HEK293 (cell line): ENCODE measurements around the gene CFAP46.

Experiments
- CTCF ChIA-PET: fragments of 350-600 bp; formaldehyde crosslinking; extraction: SDS; loops from one replicate; lab custom pipeline; 2021; ENCODE audit warnings: antibody characterized with exemption; lab: Yijun Ruan, JAX
- POLR2A ChIA-PET: fragments of 300-600 bp; formaldehyde crosslinking; extraction: SDS; loops from one replicate; lab custom pipeline; 2020; ENCODE audit warnings: antibody characterized with exemption, inconsistent platforms; lab: Yijun Ruan, JAX
- H3K27ac ChIP-seq: fragments of 200-500 bp; sonication (Bioruptor generic); 2 replicates; pipeline ENCODE4 v1.5.1; 2014; ENCODE audit warnings: low read depth, low read length, control low read depth, inconsistent platforms; ENCODE audit errors: extremely low read depth
- H3K36me3 ChIP-seq, 2 experiments: fragments of 200-500 bp in 1 of 2; sonication (Bioruptor generic) in 1 of 2; 1 replicate in 1 of 2; 2 replicates in 1 of 2; pipeline ENCODE4 v1.5.1; 2014 to 2017; ENCODE audit warnings: inconsistent platforms in 2 of 2, low read length in 2 of 2; ENCODE audit not compliant: control insufficient read depth in 2 of 2, insufficient read depth in 1 of 2
- H3K4me1 ChIP-seq: fragments of 200-500 bp; sonication (Bioruptor generic); 2 replicates; pipeline ENCODE4 v1.5.1; 2014; ENCODE audit warnings: mild to moderate bottlenecking, low read length, inconsistent platforms; ENCODE audit not compliant: control insufficient read depth, insufficient read depth
- H3K4me3 ChIP-seq: 2 replicates; pipeline ENCODE4 v1.5.1; 2011; ENCODE audit warnings: low read depth, mild to moderate bottlenecking, control low read depth, low read length, moderate library complexity
- H3K9me3 ChIP-seq: fragments of 200-500 bp; sonication (Bioruptor generic); 2 replicates; pipeline ENCODE4 v1.5.1; 2014; ENCODE audit warnings: low read depth, low read length, inconsistent platforms; ENCODE audit not compliant: control insufficient read depth, insufficient read depth
- KLF10 ChIP-seq: fragments of 450-650 bp; IDR thresholded peaks from 2 replicates; pipeline ENCODE4 v1.5.1; 2018; ENCODE audit warnings: missing biosample characterization, mild to moderate bottlenecking, missing genetic modification characterization
- ZBTB1 ChIP-seq: fragments of 450-650 bp; formaldehyde crosslinking; IDR thresholded peaks from 2 replicates; pipeline ENCODE4 v1.5.1; 2016; ENCODE audit warnings: missing biosample characterization, missing genetic modification characterization
- ZNF169 ChIP-seq: fragments of 450-650 bp; formaldehyde crosslinking; IDR thresholded peaks from 2 replicates; pipeline ENCODE4 v1.5.1; 2016; ENCODE audit warnings: missing biosample characterization, missing genetic modification characterization
- ZNF214 ChIP-seq: fragments of 450-650 bp; formaldehyde crosslinking; IDR thresholded peaks from 2 replicates; pipeline ENCODE4 v1.5.1; 2017; ENCODE audit warnings: missing biosample characterization, mild to moderate bottlenecking, missing genetic modification characterization, borderline replicate concordance
- ZNF501 ChIP-seq: fragments of 450-650 bp; formaldehyde crosslinking; IDR thresholded peaks from 2 replicates; pipeline ENCODE4 v1.5.1; 2016; ENCODE audit warnings: missing biosample characterization, missing genetic modification characterization
- ZNF549 ChIP-seq: fragments of 450-650 bp; IDR thresholded peaks from 2 replicates; pipeline ENCODE4 v1.5.1; 2018; ENCODE audit warnings: missing biosample characterization, missing genetic modification characterization, mild to moderate bottlenecking, inconsistent platforms, moderate library complexity
- ZNF610 ChIP-seq: fragments of 450-650 bp; formaldehyde crosslinking; IDR thresholded peaks from 2 replicates; pipeline ENCODE4 v1.5.1; 2016; ENCODE audit warnings: missing biosample characterization, missing genetic modification characterization, borderline replicate concordance
- ZNF707 ChIP-seq: fragments of 450-650 bp; formaldehyde crosslinking; IDR thresholded peaks from 2 replicates; pipeline ENCODE4 v1.5.1; 2016; ENCODE audit warnings: missing biosample characterization, missing genetic modification characterization
- ZNF768 ChIP-seq: fragments of 450-650 bp; formaldehyde crosslinking; IDR thresholded peaks from 2 replicates; pipeline ENCODE4 v1.5.1; 2018; ENCODE audit warnings: missing biosample characterization, mild to moderate bottlenecking, missing genetic modification characterization
- TF ChIP-seq, protein P1 (sequence below): fragments of 450-650 bp; formaldehyde crosslinking; optimal IDR thresholded peaks from 2 replicates; pipeline ENCODE3; 2016; ENCODE audit warnings: missing biosample characterization, mild to moderate bottlenecking, missing genetic modification characterization
- TF ChIP-seq, protein P2 (sequence below): fragments of 450-650 bp; formaldehyde crosslinking; conservative IDR thresholded peaks from 2 replicates; pipeline ENCODE4 v1.5.1; 2016; ENCODE audit warnings: low read depth, missing biosample characterization, missing genetic modification characterization
- TF ChIP-seq, protein P3 (sequence below): fragments of 450-650 bp; formaldehyde crosslinking; IDR thresholded peaks from 2 replicates; pipeline ENCODE4; 2016; ENCODE audit warnings: missing biosample characterization, missing genetic modification characterization
- TF ChIP-seq, protein P4 (sequence below): fragments of 450-650 bp; formaldehyde crosslinking; IDR thresholded peaks from 2 replicates; pipeline ENCODE4 v1.5.1; 2017; ENCODE audit warnings: missing biosample characterization, missing genetic modification characterization
- TF ChIP-seq, protein P5 (sequence below): fragments of 450-650 bp; formaldehyde crosslinking; IDR thresholded peaks from 2 replicates; pipeline ENCODE4 v1.5.1; 2016; ENCODE audit warnings: missing biosample characterization, missing genetic modification characterization

CFAP46 gene

DNA sequence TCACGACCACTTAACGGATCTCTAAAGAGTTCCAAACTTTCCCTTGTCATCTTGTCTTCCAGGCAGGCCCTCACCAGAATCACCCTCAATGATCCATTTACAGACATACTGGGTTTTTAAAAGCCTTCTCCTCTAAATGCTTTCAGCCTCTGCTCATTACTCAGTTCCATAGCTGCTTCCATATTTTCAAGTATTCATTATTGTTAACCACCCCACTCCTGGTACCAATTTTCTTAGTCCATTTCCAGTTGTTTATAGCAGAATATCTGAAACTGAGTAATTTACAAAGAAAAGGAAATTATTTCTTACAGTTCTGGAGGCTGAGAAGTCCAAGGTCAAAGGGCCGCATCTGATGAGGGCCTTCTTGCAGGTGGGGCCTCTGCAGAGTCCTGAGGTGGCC is 100.0 kb downstream of the CFAP46 start:
- TF ChIP-seq ZNF707 = peak; percentile 97
- TF ChIP-seq ZNF768 (tag by site-specific recombination) = no peak
- TF ChIP-seq, protein P1, sequence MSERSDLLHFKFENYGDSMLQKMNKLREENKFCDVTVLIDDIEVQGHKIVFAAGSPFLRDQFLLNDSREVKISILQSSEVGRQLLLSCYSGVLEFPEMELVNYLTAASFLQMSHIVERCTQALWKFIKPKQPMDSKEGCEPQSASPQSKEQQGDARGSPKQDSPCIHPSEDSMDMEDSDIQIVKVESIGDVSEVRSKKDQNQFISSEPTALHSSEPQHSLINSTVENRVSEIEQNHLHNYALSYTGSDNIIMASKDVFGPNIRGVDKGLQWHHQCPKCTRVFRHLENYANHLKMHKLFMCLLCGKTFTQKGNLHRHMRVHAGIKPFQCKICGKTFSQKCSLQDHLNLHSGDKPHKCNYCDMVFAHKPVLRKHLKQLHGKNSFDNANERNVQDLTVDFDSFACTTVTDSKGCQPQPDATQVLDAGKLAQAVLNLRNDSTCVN (tag by site-specific recombination) = no peak
- CTCF ChIA-PET = no interaction called here
- H3K27ac ChIP-seq = no peak overlapping the region
- H3K36me3 ChIP-seq = no peaks in the 10 kb centered on the region
- H3K4me3 ChIP-seq = no peak overlapping the region
- POLR2A ChIA-PET = no interaction called here
- H3K4me1 ChIP-seq = no peaks in the 10 kb centered on the region
- H3K9me3 ChIP-seq = no peaks in the 10 kb centered on the region

DNA sequence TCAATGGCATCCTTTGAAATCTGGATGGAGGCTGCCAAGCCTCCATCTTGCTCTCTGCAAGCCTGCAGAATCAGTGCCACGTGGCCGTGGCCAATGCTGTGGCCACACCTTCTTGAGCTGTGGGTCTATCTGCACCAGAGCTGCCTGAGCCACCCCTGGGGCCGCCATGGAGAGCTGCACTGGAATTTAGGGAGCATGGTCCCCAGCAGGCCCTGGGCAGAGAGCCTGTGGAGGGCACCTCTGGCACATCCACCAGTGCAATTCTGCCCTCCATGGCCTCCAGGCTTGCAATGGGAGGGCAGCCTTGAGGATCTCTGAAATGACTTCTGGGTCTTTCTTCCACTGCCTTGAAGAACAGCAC is 100.8 kb downstream of the CFAP46 start:
- POLR2A ChIA-PET = no interaction called here
- TF ChIP-seq ZNF549 = no peak
- TF ChIP-seq, protein P2, sequence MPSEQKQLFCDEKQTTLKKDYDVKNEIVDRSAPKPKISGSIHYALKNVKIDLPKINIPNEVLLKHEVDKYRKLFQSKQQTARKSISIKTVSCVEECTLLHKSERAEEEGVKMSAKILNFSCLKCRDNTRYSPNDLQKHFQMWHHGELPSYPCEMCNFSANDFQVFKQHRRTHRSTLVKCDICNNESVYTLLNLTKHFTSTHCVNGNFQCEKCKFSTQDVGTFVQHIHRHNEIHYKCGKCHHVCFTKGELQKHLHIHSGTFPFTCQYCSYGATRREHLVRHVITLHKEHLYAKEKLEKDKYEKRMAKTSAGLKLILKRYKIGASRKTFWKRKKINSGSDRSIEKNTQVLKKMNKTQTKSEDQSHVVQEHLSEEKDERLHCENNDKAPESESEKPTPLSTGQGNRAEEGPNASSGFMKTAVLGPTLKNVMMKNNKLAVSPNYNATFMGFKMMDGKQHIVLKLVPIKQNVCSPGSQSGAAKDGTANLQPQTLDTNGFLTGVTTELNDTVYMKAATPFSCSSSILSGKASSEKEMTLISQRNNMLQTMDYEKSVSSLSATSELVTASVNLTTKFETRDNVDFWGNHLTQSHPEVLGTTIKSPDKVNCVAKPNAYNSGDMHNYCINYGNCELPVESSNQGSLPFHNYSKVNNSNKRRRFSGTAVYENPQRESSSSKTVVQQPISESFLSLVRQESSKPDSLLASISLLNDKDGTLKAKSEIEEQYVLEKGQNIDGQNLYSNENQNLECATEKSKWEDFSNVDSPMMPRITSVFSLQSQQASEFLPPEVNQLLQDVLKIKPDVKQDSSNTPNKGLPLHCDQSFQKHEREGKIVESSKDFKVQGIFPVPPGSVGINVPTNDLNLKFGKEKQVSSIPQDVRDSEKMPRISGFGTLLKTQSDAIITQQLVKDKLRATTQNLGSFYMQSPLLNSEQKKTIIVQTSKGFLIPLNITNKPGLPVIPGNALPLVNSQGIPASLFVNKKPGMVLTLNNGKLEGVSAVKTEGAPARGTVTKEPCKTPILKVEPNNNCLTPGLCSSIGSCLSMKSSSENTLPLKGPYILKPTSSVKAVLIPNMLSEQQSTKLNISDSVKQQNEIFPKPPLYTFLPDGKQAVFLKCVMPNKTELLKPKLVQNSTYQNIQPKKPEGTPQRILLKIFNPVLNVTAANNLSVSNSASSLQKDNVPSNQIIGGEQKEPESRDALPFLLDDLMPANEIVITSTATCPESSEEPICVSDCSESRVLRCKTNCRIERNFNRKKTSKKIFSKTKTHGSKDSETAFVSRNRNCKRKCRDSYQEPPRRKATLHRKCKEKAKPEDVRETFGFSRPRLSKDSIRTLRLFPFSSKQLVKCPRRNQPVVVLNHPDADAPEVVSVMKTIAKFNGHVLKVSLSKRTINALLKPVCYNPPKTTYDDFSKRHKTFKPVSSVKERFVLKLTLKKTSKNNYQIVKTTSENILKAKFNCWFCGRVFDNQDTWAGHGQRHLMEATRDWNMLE (tag by site-specific recombination) = no peak
- TF ChIP-seq ZNF610 (tag by site-specific recombination) = no peak
- TF ChIP-seq, protein P3, sequence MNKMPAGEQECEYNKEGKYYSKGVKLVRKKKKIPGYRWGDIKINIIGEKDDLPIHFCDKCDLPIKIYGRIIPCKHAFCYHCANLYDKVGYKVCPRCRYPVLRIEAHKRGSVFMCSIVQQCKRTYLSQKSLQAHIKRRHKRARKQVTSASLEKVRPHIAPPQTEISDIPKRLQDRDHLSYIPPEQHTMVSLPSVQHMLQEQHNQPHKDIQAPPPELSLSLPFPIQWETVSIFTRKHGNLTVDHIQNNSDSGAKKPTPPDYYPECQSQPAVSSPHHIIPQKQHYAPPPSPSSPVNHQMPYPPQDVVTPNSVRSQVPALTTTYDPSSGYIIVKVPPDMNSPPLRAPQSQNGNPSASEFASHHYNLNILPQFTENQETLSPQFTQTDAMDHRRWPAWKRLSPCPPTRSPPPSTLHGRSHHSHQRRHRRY (tag by site-specific recombination) = no peak
- TF ChIP-seq ZNF501 = no peak
- TF ChIP-seq, protein P4, sequence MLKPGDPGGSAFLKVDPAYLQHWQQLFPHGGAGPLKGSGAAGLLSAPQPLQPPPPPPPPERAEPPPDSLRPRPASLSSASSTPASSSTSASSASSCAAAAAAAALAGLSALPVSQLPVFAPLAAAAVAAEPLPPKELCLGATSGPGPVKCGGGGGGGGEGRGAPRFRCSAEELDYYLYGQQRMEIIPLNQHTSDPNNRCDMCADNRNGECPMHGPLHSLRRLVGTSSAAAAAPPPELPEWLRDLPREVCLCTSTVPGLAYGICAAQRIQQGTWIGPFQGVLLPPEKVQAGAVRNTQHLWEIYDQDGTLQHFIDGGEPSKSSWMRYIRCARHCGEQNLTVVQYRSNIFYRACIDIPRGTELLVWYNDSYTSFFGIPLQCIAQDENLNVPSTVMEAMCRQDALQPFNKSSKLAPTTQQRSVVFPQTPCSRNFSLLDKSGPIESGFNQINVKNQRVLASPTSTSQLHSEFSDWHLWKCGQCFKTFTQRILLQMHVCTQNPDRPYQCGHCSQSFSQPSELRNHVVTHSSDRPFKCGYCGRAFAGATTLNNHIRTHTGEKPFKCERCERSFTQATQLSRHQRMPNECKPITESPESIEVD (tag by site-specific recombination) = no peak
- TF ChIP-seq, protein P5, sequence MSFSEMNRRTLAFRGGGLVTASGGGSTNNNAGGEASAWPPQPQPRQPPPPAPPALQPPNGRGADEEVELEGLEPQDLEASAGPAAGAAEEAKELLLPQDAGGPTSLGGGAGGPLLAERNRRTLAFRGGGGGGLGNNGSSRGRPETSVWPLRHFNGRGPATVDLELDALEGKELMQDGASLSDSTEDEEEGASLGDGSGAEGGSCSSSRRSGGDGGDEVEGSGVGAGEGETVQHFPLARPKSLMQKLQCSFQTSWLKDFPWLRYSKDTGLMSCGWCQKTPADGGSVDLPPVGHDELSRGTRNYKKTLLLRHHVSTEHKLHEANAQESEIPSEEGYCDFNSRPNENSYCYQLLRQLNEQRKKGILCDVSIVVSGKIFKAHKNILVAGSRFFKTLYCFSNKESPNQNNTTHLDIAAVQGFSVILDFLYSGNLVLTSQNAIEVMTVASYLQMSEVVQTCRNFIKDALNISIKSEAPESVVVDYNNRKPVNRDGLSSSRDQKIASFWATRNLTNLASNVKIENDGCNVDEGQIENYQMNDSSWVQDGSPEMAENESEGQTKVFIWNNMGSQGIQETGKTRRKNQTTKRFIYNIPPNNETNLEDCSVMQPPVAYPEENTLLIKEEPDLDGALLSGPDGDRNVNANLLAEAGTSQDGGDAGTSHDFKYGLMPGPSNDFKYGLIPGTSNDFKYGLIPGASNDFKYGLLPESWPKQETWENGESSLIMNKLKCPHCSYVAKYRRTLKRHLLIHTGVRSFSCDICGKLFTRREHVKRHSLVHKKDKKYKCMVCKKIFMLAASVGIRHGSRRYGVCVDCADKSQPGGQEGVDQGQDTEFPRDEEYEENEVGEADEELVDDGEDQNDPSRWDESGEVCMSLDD (tag by site-specific recombination) = no peak
- no peak for TF ChIP-seq ZNF214
- no peak for TF ChIP-seq KLF10 (tag by site-specific recombination)
- no peak for TF ChIP-seq ZBTB1
- TF ChIP-seq ZNF169 (tag by site-specific recombination) = no peak
- no peak overlapping the region for H3K4me3 ChIP-seq
- H3K36me3 ChIP-seq = no peaks in the 10 kb centered on the region
- no peaks in the 10 kb centered on the region for H3K9me3 ChIP-seq
- no peak overlapping the region for H3K27ac ChIP-seq
- CTCF ChIA-PET = no interaction called here
- no peaks in the 10 kb centered on the region for H3K4me1 ChIP-seq
